Hematopoietic multipotent progenitor cell treated with erythropoietin and hydrocortisone succinate and interleukin-3 and kit ligand, for 4 days (in vitro differentiated cells): Measurements from ENCODE around the gene ADAMTS2.
"Not testable (repeated sequence)": the region's sequence is repeated elsewhere in the genome, so short reads cannot be mapped to it uniquely, and the experiment has no call there.

Source experiments
- DNase-seq: peaks from one replicate; pipeline ENCODE4 v3.0.0-alpha.2; 2015

Gene ADAMTS2

GRCh38 chr5:179228341-179229121 is 116.7 kb downstream of the ADAMTS2 start:
- DNase-seq = no peak

- DNase-seq = no peak
These were observed 117.5 kb downstream of the ADAMTS2 start for GRCh38 chr5:179227580-179228311.

GRCh38 chr5:179227229-179227579 is 118.1 kb downstream of the ADAMTS2 start:
- DNase-seq = no peak

- DNase-seq = no peak
These were observed 118.6 kb downstream of the ADAMTS2 start for GRCh38 chr5:179226696-179227095.

- no peak for DNase-seq
These were observed 119.9 kb downstream of the ADAMTS2 start for GRCh38 chr5:179225387-179225786.

GRCh38 chr5:179224741-179225140 is 120.5 kb downstream of the ADAMTS2 start:
- no peak for DNase-seq

GRCh38 chr5:179223961-179224360 is 121.3 kb downstream of the ADAMTS2 start:
- DNase-seq = no peak

- DNase-seq = no peak
These were observed 121.7 kb downstream of the ADAMTS2 start for GRCh38 chr5:179223528-179223927.

- DNase-seq = no peak
These were observed 122.8 kb downstream of the ADAMTS2 start for GRCh38 chr5:179222246-179223017.

- no peak for DNase-seq
These were observed 123.4 kb downstream of the ADAMTS2 start for GRCh38 chr5:179221877-179222220.

GRCh38 chr5:179221196-179221876 is 123.9 kb downstream of the ADAMTS2 start:
- no peak for DNase-seq

- DNase-seq = no peak
These were observed 124.5 kb downstream of the ADAMTS2 start for GRCh38 chr5:179220716-179221115.

GRCh38 chr5:179219661-179220620 is 125.3 kb downstream of the ADAMTS2 start:
- peak; percentile 36 for DNase-seq

- DNase-seq = no peak
These were observed 126.3 kb downstream of the ADAMTS2 start for GRCh38 chr5:179218943-179219330.

- DNase-seq = no peak
These were observed 127.0 kb downstream of the ADAMTS2 start for GRCh38 chr5:179217956-179218942.

- DNase-seq = no peak
These were observed 127.9 kb downstream of the ADAMTS2 start for GRCh38 chr5:179217356-179217755.

- not testable (repeated sequence) for DNase-seq
These were observed 128.9 kb downstream of the ADAMTS2 start for GRCh38 chr5:179216381-179216780.

GRCh38 chr5:179215576-179215975 is 129.7 kb downstream of the ADAMTS2 start:
- no peak for DNase-seq

- DNase-seq = no peak
These were observed 130.6 kb downstream of the ADAMTS2 start for GRCh38 chr5:179214678-179215077.

GRCh38 chr5:179212870-179213269 is 132.4 kb downstream of the ADAMTS2 start:
- DNase-seq = peak; percentile 38

GRCh38 chr5:179211631-179212030 is 133.6 kb downstream of the ADAMTS2 start:
- DNase-seq = no peak
